GM15510 (cell line): Measurements from ENCODE around the gene PGK2.

Experiments used
- POLR2A ChIP-seq: IDR thresholded peaks from 3 replicates; pipeline ENCODE4 v1.6.1; 2011; ENCODE audit warnings: borderline replicate concordance; ENCODE audit not compliant: insufficient read length; ENCODE audit errors: extremely low read depth

Gene PGK2

GRCh38 chr6:49787176-49787575, at the start of gene PGK2:
TSS of gene PGK2 (minus strand) at chr6:49787285. CDS start at chr6:49787187, 98 bp downstream.
- no peak for TF ChIP-seq POLR2A

- no peak for TF ChIP-seq POLR2A
These were observed 48.1 kb upstream of the PGK2 start for GRCh38 chr6:49835140-49835539.

DNA sequence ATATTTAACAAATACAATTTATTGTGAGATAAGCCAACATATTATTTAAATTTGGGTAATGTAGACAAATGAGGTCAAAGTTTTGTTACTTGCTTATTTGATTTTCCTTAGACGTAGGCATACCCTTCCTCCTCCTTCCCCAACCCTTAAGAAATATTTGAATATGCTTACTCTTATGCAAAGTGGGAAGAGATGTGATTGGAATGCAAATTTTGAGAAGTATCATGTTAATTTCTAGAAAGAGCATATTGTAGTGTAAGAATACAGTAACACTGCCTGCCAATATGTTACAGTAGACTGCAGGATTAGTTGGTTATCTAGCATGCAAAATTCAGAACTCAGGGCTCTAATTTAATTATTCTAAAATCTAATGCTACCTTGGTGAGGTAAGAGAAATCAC, 46.3 kb upstream of the PGK2 start:
- TF ChIP-seq POLR2A: no peak

- no peak for TF ChIP-seq POLR2A
These were observed 39.8 kb upstream of the PGK2 start for GRCh38 chr6:49826743-49827406.

GRCh38 chr6:49815166-49815565, 28.1 kb upstream of the PGK2 start:
- TF ChIP-seq POLR2A: no peak

- no peak for TF ChIP-seq POLR2A
These were observed 26.2 kb upstream of the PGK2 start for GRCh38 chr6:49813248-49813647.

- no peak for TF ChIP-seq POLR2A
These were observed 19.1 kb upstream of the PGK2 start for GRCh38 chr6:49806145-49806544.

DNA sequence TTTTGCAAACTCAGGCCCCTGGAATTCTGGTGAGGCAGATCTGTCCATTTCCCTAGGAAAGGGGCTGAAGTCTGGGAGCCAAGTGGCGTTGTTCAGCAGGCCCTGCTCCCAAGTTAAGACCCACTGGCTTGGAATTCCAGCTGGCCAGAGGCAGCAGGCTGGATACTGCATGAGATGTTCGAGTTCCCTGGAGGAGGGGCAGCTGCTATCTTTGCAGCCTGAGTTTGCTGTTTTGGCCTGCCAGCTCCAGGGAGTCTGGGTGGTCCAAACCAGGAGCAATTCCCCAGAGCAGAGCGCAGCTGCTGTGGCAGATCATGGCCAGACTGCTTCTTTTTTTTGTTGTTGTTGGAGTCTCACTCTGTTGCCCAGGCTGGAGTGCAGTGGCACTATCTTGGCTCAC, 18.2 kb upstream of the PGK2 start:
- TF ChIP-seq POLR2A: no peak

GRCh38 chr6:49801525-49801924, 14.4 kb upstream of the PGK2 start:
- TF ChIP-seq POLR2A: no peak

DNA sequence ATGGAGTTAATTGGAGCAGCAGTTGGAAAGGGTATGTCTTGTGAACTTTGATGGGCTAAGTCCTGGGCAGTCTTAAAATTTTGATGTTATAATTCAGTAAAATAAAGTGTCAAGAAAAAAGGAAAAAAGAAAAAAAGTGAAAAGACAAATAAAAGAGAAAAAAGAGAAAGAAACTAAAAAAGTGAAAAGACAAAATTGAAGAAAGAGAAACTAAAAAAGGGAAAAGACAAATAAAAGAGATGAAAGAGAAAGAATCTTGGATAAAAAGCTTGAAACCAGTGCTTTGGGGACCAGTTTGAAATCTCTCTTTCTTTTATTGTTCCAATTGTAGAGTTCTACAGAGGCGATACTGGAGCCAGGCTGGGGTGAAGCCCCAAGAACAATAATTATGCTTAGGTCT, 12.0 kb upstream of the PGK2 start:
- TF ChIP-seq POLR2A: no peak

DNA sequence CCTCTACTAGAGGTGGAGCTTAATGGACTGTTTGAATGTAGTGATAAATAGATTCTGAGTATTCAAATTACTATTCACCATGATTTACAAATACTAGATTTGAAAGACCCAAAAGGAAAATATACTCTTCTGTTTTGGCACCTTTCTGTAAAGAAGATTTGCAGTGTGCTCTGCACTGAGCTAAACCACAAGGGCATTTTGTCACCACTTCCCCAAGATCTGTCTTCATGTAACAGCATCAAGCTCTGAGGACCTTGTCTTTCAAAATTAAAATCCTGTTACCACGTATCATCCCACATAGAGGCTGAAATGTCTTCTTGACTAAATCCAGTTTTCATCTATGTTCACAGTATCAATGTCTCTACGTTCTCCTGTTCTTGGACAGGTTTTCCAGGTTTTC, 3.3 kb upstream of the PGK2 start:
- no peak for TF ChIP-seq POLR2A

DNA sequence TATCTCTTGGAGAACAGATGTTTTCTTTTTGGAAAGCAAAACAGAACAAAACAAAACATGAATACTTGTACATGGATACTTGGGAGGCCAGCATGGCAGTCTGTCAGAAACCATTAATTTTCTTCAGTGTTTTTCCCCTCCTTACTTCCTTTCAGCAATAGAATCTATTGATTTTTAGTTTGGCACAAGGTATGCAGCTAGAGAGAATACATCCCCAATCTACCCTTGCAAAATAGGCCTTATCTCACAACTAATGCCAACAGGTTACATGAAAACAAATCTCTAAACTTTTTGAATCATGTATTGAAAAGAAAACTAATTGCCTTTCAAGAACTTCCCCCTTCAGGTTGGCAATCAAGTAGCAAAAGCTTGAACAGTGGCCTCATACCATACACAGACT, 2.8 kb downstream of the PGK2 start:
- TF ChIP-seq POLR2A: no peak

GRCh38 chr6:49782725-49783124, 4.4 kb downstream of the PGK2 start:
- no peak for TF ChIP-seq POLR2A

DNA sequence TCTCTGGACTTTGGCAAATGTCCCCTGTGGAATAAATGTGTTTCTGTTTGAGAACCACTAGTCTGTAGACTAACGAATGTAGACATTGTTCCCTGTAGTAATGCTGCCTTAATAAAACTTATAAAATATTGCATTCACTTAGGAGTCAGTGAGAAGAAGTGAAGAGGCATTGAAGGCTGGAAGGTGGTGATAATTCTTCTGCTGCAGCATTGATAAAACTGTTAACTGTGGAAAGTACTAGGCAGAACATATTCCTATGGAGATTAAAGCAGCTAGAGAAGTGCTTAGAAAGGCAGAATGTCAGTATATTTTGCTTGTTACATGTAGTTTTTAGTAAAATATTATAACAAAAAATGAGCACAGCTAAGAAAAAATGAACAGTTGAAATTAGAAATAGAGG, 4.8 kb downstream of the PGK2 start:
- TF ChIP-seq POLR2A: no peak

DNA sequence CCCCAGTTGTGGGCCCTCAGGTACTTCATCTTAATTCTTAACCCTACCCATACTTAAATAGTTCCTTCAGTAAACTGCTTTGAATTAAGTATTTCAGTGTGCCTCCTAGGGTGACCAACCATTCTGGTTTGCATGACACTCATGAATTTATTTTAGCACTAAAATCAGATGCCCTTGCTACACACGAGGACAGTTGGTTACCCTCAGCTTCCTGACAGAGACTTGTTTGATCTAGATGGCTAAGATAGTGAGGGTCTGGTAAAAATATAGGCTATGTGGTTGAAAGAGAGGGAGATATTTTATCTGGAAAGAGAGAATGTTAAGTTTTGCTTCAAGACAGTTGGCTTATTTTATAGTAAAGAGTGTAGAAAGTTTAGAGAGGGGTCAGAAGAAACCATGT, 10.6 kb downstream of the PGK2 start:
- no peak for TF ChIP-seq POLR2A

DNA sequence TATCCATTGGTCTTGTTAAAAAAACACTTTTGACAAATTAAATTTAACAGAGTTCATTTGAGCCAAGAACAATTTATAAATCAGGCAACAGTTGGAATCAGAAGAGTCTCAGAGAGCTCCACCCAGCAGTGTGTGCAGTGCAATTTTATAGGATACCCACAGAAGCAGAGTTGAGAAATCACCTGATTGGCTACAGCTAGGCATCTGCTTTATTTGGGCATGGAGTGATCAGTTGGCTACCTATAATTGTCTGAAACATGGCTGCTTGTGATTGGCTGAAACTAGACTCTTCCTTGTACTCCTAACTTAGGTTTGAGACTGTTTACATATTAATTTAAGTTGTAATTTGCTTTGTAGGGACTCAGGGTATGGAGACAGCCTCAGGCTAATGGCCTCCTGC, 12.0 kb downstream of the PGK2 start:
- TF ChIP-seq POLR2A: no peak

GRCh38 chr6:49772285-49772684, 14.8 kb downstream of the PGK2 start:
- no peak for TF ChIP-seq POLR2A
